Caco-2 (cell line): ENCODE results near the gene CYSLTR2. TPM values are rescaled to one million over a fixed set of nuclear protein-coding genes. Genes with fewer than 3 reads are reported as not detected.

ENCODE experiments used
- BruUV-seq: library from RNA; stranded (reverse); fragments of 400-500 nt; replicated peaks from 2 replicates; lab custom pipeline; 2021; lab: Mats Ljungman, UMichigan
- CTCF ChIA-PET: fragments of 300-600 bp; sonication (Branson Sonifier 250); formaldehyde crosslinking; loops from one replicate; lab custom pipeline; 2022; ENCODE audit warnings: antibody characterized with exemption; lab: Charles Lee
- POLR2A ChIA-PET: fragments of 300-600 bp; sonication (Branson Sonifier 250); formaldehyde crosslinking; loops from one replicate; lab custom pipeline; 2022; ENCODE audit warnings: antibody characterized with exemption; lab: Charles Lee
- DNase-seq, 2 experiments: peaks; one replicate each; pipeline versions ENCODE4 v3.0.0 to v3.0.0-alpha.2; 2020 to 2022
- H3K27me3 ChIP-seq: replicated peaks from 2 replicates; pipeline ENCODE4 v1.6.0; 2011; ENCODE audit warnings: low read length; ENCODE audit not compliant: control insufficient read depth, insufficient read depth
- H3K36me3 ChIP-seq: 2 replicates; pipeline ENCODE4 v1.5.1; 2011; ENCODE audit warnings: low read length; ENCODE audit not compliant: control insufficient read depth, insufficient read depth
- H3K4me1 ChIP-seq: fragments of 250-450 bp; sonication (Bioruptor Pico); 2 replicates; pipeline ENCODE4 v1.5.1; 2020; ENCODE audit warnings: mild to moderate bottlenecking
- H3K4me3 ChIP-seq: 2 replicates; pipeline ENCODE4 v1.5.1; 2011; ENCODE audit warnings: low read depth, mild to moderate bottlenecking, control low read depth, low read length
- H3K9me3 ChIP-seq: fragments of 250-450 bp; sonication (Bioruptor Pico); 2 replicates; pipeline ENCODE4 v1.5.1; 2020; ENCODE audit warnings: mild to moderate bottlenecking, moderate library complexity
- H3K27ac Mint-ChIP-seq: one replicate; pipeline ENCODE4 v1.8.0; 2022; ENCODE audit warnings: mixed read lengths; ENCODE audit not compliant: unreplicated experiment
- H3K27me3 Mint-ChIP-seq: one replicate; pipeline ENCODE4 v1.8.0; 2022; ENCODE audit warnings: mixed read lengths; ENCODE audit not compliant: insufficient read depth, unreplicated experiment
- H3K36me3 Mint-ChIP-seq: one replicate; pipeline ENCODE4 v1.8.0; 2022; ENCODE audit warnings: mild to moderate bottlenecking, mixed read lengths; ENCODE audit not compliant: insufficient read depth, unreplicated experiment
- H3K4me1 Mint-ChIP-seq: one replicate; pipeline ENCODE4 v1.8.0; 2022; ENCODE audit warnings: low read depth, mixed read lengths; ENCODE audit not compliant: unreplicated experiment
- H3K4me3 Mint-ChIP-seq: one replicate; pipeline ENCODE4 v1.8.0; 2022; ENCODE audit warnings: mild to moderate bottlenecking, moderate library complexity, mixed read lengths; ENCODE audit not compliant: unreplicated experiment
- H3K9me3 Mint-ChIP-seq: one replicate; pipeline ENCODE4 v1.8.0; 2022; ENCODE audit warnings: mixed read lengths; ENCODE audit not compliant: unreplicated experiment
- CTCF ChIP-seq, 2 experiments: fragments of 200-600 bp in 1 of 2; IDR thresholded peaks; 1 replicate in 1 of 2; 2 replicates in 1 of 2; pipeline versions ENCODE4 v1.5.1 to v1.8.0; 2011 to 2022; ENCODE audit warnings: antibody characterized with exemption in 1 of 2, control low read depth in 1 of 2, inconsistent platforms in 1 of 2, low read depth in 1 of 2, low read length in 1 of 2, mild to moderate bottlenecking in 1 of 2, moderate library complexity in 1 of 2; ENCODE audit not compliant: insufficient read depth in 1 of 2, severe bottlenecking in 1 of 2, unreplicated experiment in 1 of 2
- intact Hi-C: fragments of 100-400 bp; cut with micrococcal nuclease; formaldehyde crosslinking; loops from one replicate; pipeline ENCODE4 v1.10.0; 2022; ENCODE audit not compliant: unreplicated experiment
- total RNA-seq: library from RNA; stranded (reverse); gene quantifications from 2 replicates; pipeline ENCODE4 v1.2.3, GENCODE V29; 2022

Gene CYSLTR2
- total RNA-seq, 1 experiment from 2014 or later: not detected

GRCh38 chr13:48731001-48731658, 77.4 kb downstream of the CYSLTR2 start:
- Mint-ChIP-seq H3K4me3 (no peak overlapping the region), H3K9me3 (no peaks in the 10 kb centered on the region), H3K4me1 (no peaks in the 10 kb centered on the region), H3K27me3 (peaks cover 11% of the 10 kb centered on the region), H3K36me3 (no peaks in the 10 kb centered on the region), H3K27ac (no peak overlapping the region)
- ChIA-PET CTCF (no interaction called here), POLR2A (no interaction called here)
- H3K4me1 ChIP-seq: no peaks in the 10 kb centered on the region
- no peak for TF ChIP-seq CTCF (IDR thresholded peaks at IDR 0.05; ENCODE audit: insufficient read depth in 1 of 2, low read depth in 1 of 2, low read length in 1 of 2, severe bottlenecking in 1 of 2, unreplicated experiment in 1 of 2)
- no peaks in the 10 kb centered on the region for H3K9me3 ChIP-seq
- H3K36me3 ChIP-seq: no peaks in the 10 kb centered on the region
- 0 out of 2 replicates have a peak, but pooled peaks cover 2% of the 10 kb centered on the region for H3K27me3 ChIP-seq
- intact Hi-C loops: no loop called here
- DNase-seq: no peak
- H3K4me3 ChIP-seq: no peak overlapping the region
- no TSS peak for BruUV-seq

- Mint-ChIP-seq H3K4me3 (no peak overlapping the region), H3K36me3 (no peaks in the 10 kb centered on the region), H3K4me1 (no peaks in the 10 kb centered on the region), H3K9me3 (no peaks in the 10 kb centered on the region), H3K27ac (no peak overlapping the region), H3K27me3 (peaks cover 11% of the 10 kb centered on the region)
- CTCF ChIA-PET: no interaction called here
- Histone ChIP-seq H3K36me3 (no peaks in the 10 kb centered on the region), H3K9me3 (no peaks in the 10 kb centered on the region), H3K4me3 (no peak overlapping the region), H3K27me3 (0 out of 2 replicates have a peak, but pooled peaks cover 2% of the 10 kb centered on the region), H3K4me1 (no peaks in the 10 kb centered on the region)
- intact Hi-C loops: loop anchor here (1.0 kb wide), 1 partner anchor 137 kb away; no protein-coding TSS in a partner anchor
- POLR2A ChIA-PET: no interaction called here
- BruUV-seq: no TSS peak
- peak in 1 of 2 experiments; percentile 51 for DNase-seq
- peak; percentile 51 to 57 for TF ChIP-seq CTCF (IDR thresholded peaks at IDR 0.05; ENCODE audit: insufficient read depth in 1 of 2, low read depth in 1 of 2, low read length in 1 of 2, severe bottlenecking in 1 of 2, unreplicated experiment in 1 of 2)
These were observed 78.3 kb downstream of the CYSLTR2 start for GRCh38 chr13:48731957-48732569.

GRCh38 chr13:48733739-48734335, 80.1 kb downstream of the CYSLTR2 start:
- POLR2A ChIA-PET: no interaction called here
- TF ChIP-seq CTCF (IDR thresholded peaks at IDR 0.05; ENCODE audit: insufficient read depth in 1 of 2, low read depth in 1 of 2, low read length in 1 of 2, severe bottlenecking in 1 of 2, unreplicated experiment in 1 of 2): no peak
- no peaks in the 10 kb centered on the region for H3K4me1 ChIP-seq
- Mint-ChIP-seq H3K4me1 (no peaks in the 10 kb centered on the region), H3K36me3 (no peaks in the 10 kb centered on the region), H3K9me3 (no peaks in the 10 kb centered on the region), H3K27ac (no peak overlapping the region), H3K4me3 (no peak overlapping the region), H3K27me3 (peaks cover 11% of the 10 kb centered on the region)
- no peak for DNase-seq
- BruUV-seq: no TSS peak
- H3K4me3 ChIP-seq: no peak overlapping the region
- CTCF ChIA-PET: no interaction called here
- intact Hi-C loops: no loop called here
- no peaks in the 10 kb centered on the region for H3K9me3 ChIP-seq
- H3K36me3 ChIP-seq: no peaks in the 10 kb centered on the region
- 0 out of 2 replicates have a peak, but pooled peaks cover 2% of the 10 kb centered on the region for H3K27me3 ChIP-seq
